ENCODE measurements around the gene LIMS2. TPM values are rescaled to one million over a fixed set of nuclear protein-coding genes. Genes with fewer than 3 reads are reported as not detected.

Gene LIMS2
- total RNA-seq, 2 experiments from 2014 or later = 6.1 to 7.0 TPM

GRCh38 chr2:127642706-127643438 lies 32.5 kb downstream of the LIMS2 start:
- no peaks in the 10 kb centered on the region for H3K27me3 ChIP-seq (ENCODE audit: control insufficient read depth in 1 of 2, insufficient read depth in 2 of 2, low read length in 2 of 2)
- H3K9me3 ChIP-seq (ENCODE audit: control insufficient read depth in 1 of 2, insufficient read depth in 1 of 2, low read length in 2 of 2) = no peaks in the 10 kb centered on the region
- DNase-seq = no peak
- H3K27ac ChIP-seq (ENCODE audit: low read depth in 1 of 2, low read length in 2 of 2) = peak overlapping the region in 1 of 2 donors; percentile 69
- H3K4me3 ChIP-seq (ENCODE audit: low read length) = no peak overlapping the region
- Mint-ChIP-seq H3K27me3 (no peaks in the 10 kb centered on the region), H3K4me1 (ENCODE audit: low read depth) (peaks cover 72% of the 10 kb centered on the region), H3K4me3 (no peak overlapping the region), H3K9me3 (no peaks in the 10 kb centered on the region), H3K27ac (peak overlapping the region; percentile 94), H3K36me3 (ENCODE audit: low read depth) (no peaks in the 10 kb centered on the region)
- CTCF ChIA-PET = interaction anchor here (1.6 kb wide), 1 partner anchor 52 kb away, joined by 6 read pairs; no protein-coding TSS in a partner anchor
- no peak for ATAC-seq (ENCODE audit: poor library complexity)
- peaks cover 65% of the 10 kb centered on the region for H3K4me1 ChIP-seq (ENCODE audit: insufficient read depth, low read length)
- TF ChIP-seq CTCF (IDR thresholded peaks at IDR 0.05) = no peak
- POLR2A ChIA-PET = interaction anchor here (1.7 to 2.2 kb wide), 2 partner anchors 27 to 59 kb away, joined by 4 to 12 read pairs; partner anchors contain the start of gene SFT2D3
- intact Hi-C loops (cut with DNase I, micrococcal nuclease) = loop anchor here (5.0 to 10.0 kb wide), 2 partner anchors 59 to 558 kb away; partner anchors contain the start of gene SFT2D3 (in 2 of the 2)
- peaks cover 3% of the 10 kb centered on the region for H3K36me3 ChIP-seq (ENCODE audit: insufficient read depth, low read length)

GRCh38 chr2:127641846-127642507 lies 33.4 kb downstream of the LIMS2 start:
- Histone ChIP-seq H3K4me1 (ENCODE audit: insufficient read depth, low read length) (peaks cover 74% of the 10 kb centered on the region), H3K27ac (ENCODE audit: low read depth in 1 of 2, low read length in 2 of 2) (peak overlapping the region; percentile 68 to 75), H3K9me3 (ENCODE audit: control insufficient read depth in 1 of 2, insufficient read depth in 1 of 2, low read length in 2 of 2) (no peaks in the 10 kb centered on the region), H3K27me3 (ENCODE audit: control insufficient read depth in 1 of 2, insufficient read depth in 2 of 2, low read length in 2 of 2) (no peaks in the 10 kb centered on the region), H3K36me3 (ENCODE audit: insufficient read depth, low read length) (peaks cover 3% of the 10 kb centered on the region), H3K4me3 (ENCODE audit: low read length) (peak overlapping the region; percentile 63)
- no peaks in the 10 kb centered on the region for H3K9me3 Mint-ChIP-seq
- peak overlapping the region; percentile 94 for H3K27ac Mint-ChIP-seq
- H3K27me3 Mint-ChIP-seq = no peaks in the 10 kb centered on the region
- ChIA-PET POLR2A (interaction anchor here (0.6 to 2.2 kb wide), 5 partner anchors 20 to 386 kb away, joined by 3 to 12 read pairs (median 3); partner anchors contain the start of genes SAP130 and SFT2D3), CTCF (interaction anchor here (1.6 kb wide), 1 partner anchor 51 kb away, joined by 6 read pairs; no protein-coding TSS in a partner anchor)
- H3K4me3 Mint-ChIP-seq = peak overlapping the region; percentile 79
- DNase-seq (peak; percentile 42 to 83 (median 62)), ATAC-seq (ENCODE audit: poor library complexity) (peak; percentile 85)
- intact Hi-C loops (cut with DNase I, micrococcal nuclease) = loop anchor here (5.0 to 10.0 kb wide), 2 partner anchors 60 to 557 kb away; partner anchors contain the start of gene SFT2D3 (in 2 of the 2)
- H3K4me1 Mint-ChIP-seq (ENCODE audit: low read depth) = peaks cover 74% of the 10 kb centered on the region
- TF ChIP-seq CTCF (IDR thresholded peaks at IDR 0.05) = no peak
- H3K36me3 Mint-ChIP-seq (ENCODE audit: low read depth) = no peaks in the 10 kb centered on the region

- Histone ChIP-seq H3K4me1 (ENCODE audit: insufficient read depth, low read length) (peaks cover 74% of the 10 kb centered on the region), H3K9me3 (ENCODE audit: control insufficient read depth in 1 of 2, insufficient read depth in 1 of 2, low read length in 2 of 2) (no peaks in the 10 kb centered on the region), H3K36me3 (ENCODE audit: insufficient read depth, low read length) (peaks cover 3% of the 10 kb centered on the region), H3K27ac (ENCODE audit: low read depth in 1 of 2, low read length in 2 of 2) (peak overlapping the region; percentile 68 to 75), H3K4me3 (ENCODE audit: low read length) (peak overlapping the region; percentile 63), H3K27me3 (ENCODE audit: control insufficient read depth in 1 of 2, insufficient read depth in 2 of 2, low read length in 2 of 2) (no peaks in the 10 kb centered on the region)
- DNase-seq (peak in 2 of 14 experiments; percentile 15 to 34), ATAC-seq (ENCODE audit: poor library complexity) (no peak)
- Mint-ChIP-seq H3K9me3 (no peaks in the 10 kb centered on the region), H3K4me3 (peak overlapping the region; percentile 79), H3K27ac (peak overlapping the region; percentile 94), H3K27me3 (no peaks in the 10 kb centered on the region), H3K4me1 (ENCODE audit: low read depth) (peaks cover 78% of the 10 kb centered on the region), H3K36me3 (ENCODE audit: low read depth) (no peaks in the 10 kb centered on the region)
- TF ChIP-seq CTCF (IDR thresholded peaks at IDR 0.05) = no peak
- ChIA-PET POLR2A (interaction anchor here (0.8 to 2.2 kb wide), 4 partner anchors 60 to 115 kb away, joined by 3 to 12 read pairs (median 6); partner anchors contain the start of genes IWS1 and SFT2D3), CTCF (interaction anchor here (1.6 to 4.2 kb wide), 2 partner anchors 9 to 50 kb away, joined by 6 to 18 read pairs; no protein-coding TSS in a partner anchor)
- intact Hi-C loops (cut with DNase I, micrococcal nuclease) = loop anchor here (5.0 to 10.0 kb wide), 2 partner anchors 61 to 556 kb away; partner anchors contain the start of gene SFT2D3 (in 2 of the 2)
These were observed 34.2 kb downstream of the LIMS2 start for GRCh38 chr2:127641133-127641532.
